T follicular helper cell (primary cell): ENCODE measurements around the gene HOXD11.

Experiments
- DNase-seq: peaks from one replicate; pipeline ENCODE4 v3.0.0-alpha.2; 2020; ENCODE audit warnings: low read depth

Gene HOXD11

GRCh38 chr2:176093145-176093897 lies 13.8 kb upstream of the HOXD11 start:
- DNase-seq = no peak

DNA sequence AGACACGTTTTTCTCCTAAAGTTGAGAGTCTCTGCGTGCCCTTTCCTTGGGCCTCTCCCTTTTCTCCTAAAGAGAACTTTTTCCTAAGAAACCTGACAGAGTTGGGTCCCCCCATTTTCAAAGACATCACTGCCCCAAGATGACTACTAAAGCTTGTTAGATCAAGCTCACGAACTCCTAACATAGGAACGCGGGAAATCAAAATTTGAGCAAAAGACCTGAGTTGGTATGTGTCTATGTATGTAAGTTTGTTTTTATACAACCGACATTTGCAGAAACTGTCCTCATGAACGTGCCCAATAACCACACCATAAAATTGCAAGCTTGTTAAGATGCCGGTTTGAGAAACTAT lies 13.2 kb upstream of the HOXD11 start:
- DNase-seq = no peak

- no peak for DNase-seq
Observed at GRCh38 chr2:176094349-176094748, 12.7 kb upstream of the HOXD11 start.

DNA sequence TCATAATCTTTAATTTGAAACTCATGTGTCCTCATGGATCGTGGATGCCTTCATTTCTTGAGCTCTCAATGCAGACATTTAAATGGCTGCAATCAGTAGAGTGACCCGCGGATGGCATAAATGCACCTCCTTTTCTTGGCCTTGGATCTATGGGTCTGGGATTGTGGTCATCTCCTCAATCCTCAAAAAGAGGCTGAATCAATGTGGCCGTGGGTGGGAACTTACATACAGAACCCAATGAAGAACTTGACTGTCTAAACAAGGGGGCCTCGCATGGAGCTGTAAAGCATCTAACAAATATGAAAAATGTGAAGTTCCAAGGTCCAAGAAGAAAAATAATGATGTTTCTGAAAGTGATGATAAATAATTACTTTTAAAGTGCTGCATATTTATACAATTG lies 11.7 kb upstream of the HOXD11 start:
- DNase-seq = no peak

DNA sequence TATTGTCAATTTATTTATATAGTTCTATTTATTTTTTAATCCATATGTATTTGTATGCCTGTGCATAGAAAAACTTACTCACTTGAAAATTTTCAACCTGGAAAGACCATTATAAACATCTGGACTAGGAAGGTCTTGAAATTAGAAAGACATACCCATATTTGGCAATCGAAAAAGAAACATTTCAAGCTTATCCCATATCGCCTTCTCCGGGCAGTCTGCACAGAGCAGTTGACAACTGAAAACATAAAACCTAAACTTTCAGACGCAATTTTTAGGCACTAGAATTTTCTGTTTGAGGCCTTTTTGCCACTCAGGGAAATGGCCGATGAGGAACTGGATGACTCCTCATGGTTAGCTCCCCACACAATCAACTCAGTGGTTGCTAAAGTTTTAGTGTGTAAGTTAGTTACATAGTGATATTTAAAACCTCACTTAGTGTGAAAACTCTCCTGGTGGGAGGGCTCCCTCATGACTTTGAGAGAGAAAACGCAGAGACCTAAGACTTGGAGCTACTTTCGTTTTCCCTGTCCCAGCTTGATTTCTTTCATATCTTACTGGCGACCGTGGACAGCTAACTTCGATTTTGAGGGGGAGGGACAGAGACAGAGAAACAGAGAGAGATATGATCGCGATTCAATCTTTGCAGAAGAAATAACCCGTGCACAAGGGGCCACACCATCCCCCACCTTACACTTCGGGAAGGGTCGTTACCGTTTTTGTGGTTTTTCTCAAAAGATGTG lies 10.7 kb upstream of the HOXD11 start:
- DNase-seq = no peak

DNA sequence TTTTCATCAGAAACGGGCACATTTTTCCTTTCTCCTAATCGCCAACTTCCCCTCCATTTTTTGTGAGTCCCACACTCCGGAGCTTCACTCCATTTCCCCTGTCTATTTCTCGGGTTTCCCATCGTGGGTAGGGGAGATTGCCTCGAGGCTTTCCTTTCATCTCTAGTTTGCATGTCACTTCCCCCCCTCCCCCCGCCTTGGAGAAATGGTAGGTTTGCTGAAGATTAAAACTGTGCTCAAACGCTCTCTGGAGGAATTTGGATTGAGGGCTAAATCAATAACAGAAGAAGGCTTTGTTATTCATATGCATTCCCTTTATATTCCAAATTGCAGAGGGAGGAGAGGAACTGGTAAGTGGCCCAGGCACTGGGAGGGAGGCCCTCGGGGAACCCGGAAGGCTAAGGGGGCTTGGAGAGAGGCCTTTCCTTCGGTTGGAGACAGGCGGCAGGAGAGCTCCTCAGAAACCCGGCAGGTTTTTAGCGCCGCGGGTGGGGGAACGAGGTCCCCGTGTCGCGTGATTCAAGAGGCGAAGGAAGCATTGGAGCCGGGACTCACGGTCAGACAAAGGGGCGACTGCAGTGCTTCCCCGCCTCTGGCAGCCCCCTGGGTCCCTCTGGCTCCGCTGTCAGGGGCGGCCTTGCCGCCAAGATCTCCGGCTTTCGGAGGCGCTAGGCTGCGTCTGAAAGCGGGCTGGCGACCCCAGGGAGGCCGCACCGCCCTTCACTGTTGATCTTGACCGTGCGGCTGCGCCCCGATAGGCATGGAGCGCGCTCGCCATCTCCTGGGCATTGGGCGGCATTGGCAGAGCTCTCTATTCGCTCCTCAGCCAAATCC lies 9.9 kb upstream of the HOXD11 start:
- peak; percentile 38 for DNase-seq

GRCh38 chr2:176097820-176098365 lies 9.2 kb upstream of the HOXD11 start:
- DNase-seq = no peak

DNA sequence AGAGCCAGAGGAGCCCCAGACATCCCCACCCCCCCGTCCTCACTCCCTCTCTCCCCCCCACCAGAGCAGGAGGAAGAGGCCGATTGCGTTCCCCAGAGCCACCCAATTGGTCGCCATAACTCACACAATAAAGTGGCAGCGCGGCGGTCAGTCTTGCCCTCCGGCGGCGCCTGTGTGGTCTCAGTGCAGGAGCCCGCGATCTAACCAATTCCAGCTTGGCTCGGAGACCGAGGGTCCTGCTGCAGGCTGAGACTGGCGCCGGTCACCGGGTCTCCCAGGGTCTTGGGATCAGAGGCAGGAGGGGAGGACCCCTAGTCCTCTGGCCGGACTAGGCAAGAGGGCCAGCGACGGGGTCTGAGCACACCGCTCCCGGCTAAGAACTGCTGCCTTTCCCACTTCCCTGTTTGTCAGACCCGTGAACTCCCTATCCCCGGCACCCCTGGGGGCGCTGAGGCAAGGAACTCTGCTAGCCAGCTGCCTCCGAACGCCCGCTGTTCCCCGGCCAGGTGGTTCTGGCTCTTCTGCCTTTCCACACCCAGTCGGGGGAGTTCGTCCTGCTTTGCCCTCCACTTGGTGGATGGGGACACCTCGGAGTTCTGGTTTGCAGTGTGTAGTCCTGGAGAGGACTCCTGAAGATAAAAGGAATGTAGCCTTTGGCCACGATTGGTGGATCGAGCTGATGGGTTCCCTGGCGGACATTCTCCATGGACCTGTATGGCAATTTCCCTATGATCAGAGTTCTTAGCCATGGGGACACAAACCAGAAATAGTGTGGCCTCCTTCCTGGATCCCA lies 8.5 kb upstream of the HOXD11 start:
- DNase-seq = no peak

- DNase-seq = no peak
Observed at GRCh38 chr2:176099159-176099727, 7.8 kb upstream of the HOXD11 start.

- DNase-seq = no peak
Observed at GRCh38 chr2:176099728-176100546, 7.1 kb upstream of the HOXD11 start, which contains the start of gene HOXD12. Gene HOXD12 (plus strand): TSS chr2:176099795. CDS start chr2:176099802, 7 bp downstream.

GRCh38 chr2:176100547-176101140 lies 6.4 kb upstream of the HOXD11 start:
- no peak for DNase-seq

DNA sequence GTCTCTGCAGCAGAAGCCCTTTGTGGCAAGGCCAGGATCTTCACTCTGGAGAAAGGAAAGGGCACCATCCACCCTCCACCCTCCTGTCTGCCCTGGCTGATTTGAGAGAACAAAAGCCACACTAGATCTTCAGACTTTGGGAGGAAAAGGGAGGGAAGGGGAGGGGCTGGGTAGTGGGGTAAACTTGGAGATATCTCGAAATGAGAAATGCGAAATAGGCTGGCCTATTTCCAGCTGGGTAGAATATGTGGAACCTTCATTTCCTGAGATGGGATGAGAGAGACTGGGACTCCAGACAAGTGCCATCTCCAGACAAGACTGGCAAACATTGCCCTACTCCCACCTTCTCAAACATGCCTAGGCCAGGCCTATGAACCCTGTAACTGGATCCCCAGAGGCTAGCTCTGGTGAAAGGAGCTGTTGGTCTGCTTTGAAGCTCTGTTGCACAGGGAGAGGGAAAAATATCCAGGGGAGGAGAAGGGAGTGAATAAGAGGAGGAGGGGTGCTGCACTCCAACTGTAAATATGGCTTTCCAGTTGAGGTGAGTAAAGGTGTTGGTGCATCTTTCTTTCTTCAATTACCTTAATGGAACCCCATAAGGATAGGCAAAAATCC lies 5.8 kb upstream of the HOXD11 start:
- DNase-seq = no peak

DNA sequence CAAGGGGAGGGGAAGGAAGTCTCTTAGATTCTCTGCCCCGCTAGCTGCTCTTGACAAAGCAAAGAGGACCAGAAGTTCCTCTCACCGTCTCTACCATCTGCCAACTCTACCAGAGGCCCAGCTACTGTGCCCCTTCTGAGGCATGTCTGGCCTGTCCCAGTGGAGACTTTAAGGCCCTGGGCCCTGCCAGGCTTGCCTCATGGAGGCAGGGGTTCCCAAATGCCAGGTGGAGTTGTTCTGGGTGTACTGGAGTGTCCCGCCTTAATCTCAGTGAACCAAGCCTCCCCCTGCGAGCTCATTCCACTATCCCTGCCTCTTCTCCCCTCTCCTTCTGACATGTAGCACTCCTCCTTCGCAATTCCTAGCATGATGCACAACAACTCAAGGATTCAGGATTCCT lies 5.2 kb upstream of the HOXD11 start:
- no peak for DNase-seq

- no peak for DNase-seq
Observed at GRCh38 chr2:176102309-176102866, 4.7 kb upstream of the HOXD11 start.

GRCh38 chr2:176103194-176103593 lies 3.9 kb upstream of the HOXD11 start:
- no peak for DNase-seq

- DNase-seq = no peak
Observed at GRCh38 chr2:176103742-176104315, 3.3 kb upstream of the HOXD11 start.

DNA sequence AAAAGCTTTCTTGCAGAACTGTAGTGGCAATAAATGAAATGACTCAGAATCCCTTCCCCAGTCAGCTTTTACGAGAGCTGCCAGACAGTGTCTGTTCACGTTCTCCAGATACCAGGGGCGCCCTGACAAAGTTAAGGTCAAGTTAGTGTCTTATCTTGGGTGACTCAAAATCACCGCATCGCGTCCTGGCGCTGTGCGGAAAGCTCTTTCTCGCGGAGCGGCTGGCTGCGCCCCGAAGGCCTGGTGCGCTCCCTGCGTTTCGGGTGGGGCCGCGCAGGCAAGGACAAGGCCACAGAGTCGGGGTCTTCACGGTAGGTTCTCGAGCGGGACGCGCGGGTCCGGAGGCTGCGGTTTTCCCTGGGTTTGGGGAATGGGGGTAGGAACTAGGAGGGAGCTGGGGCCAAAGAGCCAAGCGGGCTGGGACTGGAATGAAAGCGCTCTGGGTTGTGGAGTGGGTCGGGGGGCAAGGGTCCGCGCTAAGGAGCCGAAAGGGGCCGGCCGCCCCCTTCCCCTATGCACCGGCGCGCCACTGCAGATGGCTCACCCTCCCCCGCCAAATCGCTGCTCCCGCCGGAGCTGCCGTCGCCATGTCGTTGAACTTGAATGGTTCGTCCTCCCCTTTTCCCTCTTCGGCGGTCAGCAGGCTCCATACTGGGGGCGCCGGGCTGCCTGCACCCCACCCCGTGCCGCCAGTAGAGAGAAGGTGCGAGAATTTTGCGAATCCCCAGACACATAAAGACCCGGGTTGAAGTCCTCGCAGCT lies 2.6 kb upstream of the HOXD11 start:
- no peak for DNase-seq
